GM23338 (cell line): ENCODE measurements around the gene ITGB2. TPM values are rescaled to one million over a fixed set of nuclear protein-coding genes. Genes with fewer than 3 reads are reported as not detected.

Experiments
- ATAC-seq: fragments of 200-7000 bp; cut with Tn5 transposase; 3 replicates; pipeline ENCODE4 v1.9.1; 2020
- DNase-seq: peaks from one replicate; pipeline ENCODE4 v3.0.0-alpha.2; 2015; ENCODE audit warnings: low spot score
- H2AFZ ChIP-seq: fragments of 200-600 bp; sonication (generic); 2 replicates; pipeline ENCODE4 v1.8.0; 2016; ENCODE audit warnings: antibody characterized with exemption, mild to moderate bottlenecking, moderate library complexity
- H3F3A ChIP-seq: fragments of 200-600 bp; sonication (generic); replicated peaks from 2 replicates; pipeline ENCODE4 v1.8.0; 2017; ENCODE audit warnings: antibody characterized with exemption, mixed run types, low read depth
- H3K27ac ChIP-seq: fragments of 200-600 bp; sonication (generic); 2 replicates; pipeline ENCODE4 v1.6.1; 2016; ENCODE audit warnings: low read depth
- H3K27me3 ChIP-seq: fragments of 200-600 bp; sonication (generic); 2 replicates; pipeline ENCODE4 v1.8.0; 2016; ENCODE audit warnings: mild to moderate bottlenecking, mixed run types, moderate library complexity; ENCODE audit not compliant: insufficient read depth
- H3K36me3 ChIP-seq: fragments of 200-600 bp; sonication (generic); 2 replicates; pipeline ENCODE4 v1.8.0; 2016; ENCODE audit warnings: mild to moderate bottlenecking; ENCODE audit not compliant: insufficient read depth
- H3K4me1 ChIP-seq: fragments of 200-600 bp; sonication (generic); 2 replicates; pipeline ENCODE4 v1.8.0; 2016; ENCODE audit warnings: mild to moderate bottlenecking, moderate library complexity; ENCODE audit not compliant: insufficient read depth
- H3K4me2 ChIP-seq: fragments of 200-600 bp; sonication (generic); 2 replicates; pipeline ENCODE4 v1.7.1; 2017; ENCODE audit warnings: mixed run types
- H3K4me3 ChIP-seq: fragments of 200-600 bp; sonication (generic); 2 replicates; pipeline ENCODE4 v1.6.1; 2016; ENCODE audit warnings: mixed run types
- H3K79me2 ChIP-seq: fragments of 200-600 bp; sonication (generic); replicated peaks from 2 replicates; pipeline ENCODE4 v1.8.0; 2017; ENCODE audit warnings: mild to moderate bottlenecking; ENCODE audit not compliant: insufficient read depth
- H3K9me2 ChIP-seq: fragments of 200-600 bp; sonication (generic); 2 replicates; pipeline ENCODE4 v1.8.0; 2017; ENCODE audit not compliant: insufficient read depth
- H4K20me1 ChIP-seq: fragments of 200-600 bp; sonication (generic); replicated peaks from 2 replicates; pipeline ENCODE4 v1.8.0; 2017; ENCODE audit warnings: mild to moderate bottlenecking; ENCODE audit not compliant: insufficient read depth
- H3K27ac Mint-ChIP-seq: 2 replicates; pipeline ENCODE4 v1.8.0; 2020; ENCODE audit warnings: inconsistent platforms, mild to moderate bottlenecking, moderate library complexity, mixed read lengths
- H3K27me3 Mint-ChIP-seq: 3 replicates; pipeline ENCODE4 v1.8.0; 2022; ENCODE audit warnings: low read depth, mild to moderate bottlenecking, moderate library complexity, mixed read lengths, inconsistent platforms; ENCODE audit not compliant: insufficient read depth, poor library complexity
- H3K36me3 Mint-ChIP-seq: 3 replicates; pipeline ENCODE4 v1.8.0; 2021; ENCODE audit warnings: low read depth, mild to moderate bottlenecking, inconsistent platforms, moderate library complexity, mixed read lengths
- H3K4me1 Mint-ChIP-seq: 3 replicates; pipeline ENCODE4 v1.8.0; 2020; ENCODE audit warnings: mild to moderate bottlenecking, inconsistent platforms, mixed read lengths
- H3K4me3 Mint-ChIP-seq: 3 replicates; pipeline ENCODE4 v1.8.0; 2021; ENCODE audit warnings: moderate library complexity, mild to moderate bottlenecking, inconsistent platforms, mixed read lengths
- H3K9me3 Mint-ChIP-seq: 3 replicates; pipeline ENCODE4 v1.8.0; 2020; ENCODE audit warnings: moderate library complexity, mild to moderate bottlenecking, inconsistent platforms, mixed read lengths
- CREB1 ChIP-seq: fragments of 250-450 bp; sonication (Bioruptor Pico); IDR thresholded peaks from 2 replicates; pipeline ENCODE4 v1.5.0; 2020; ENCODE audit warnings: low read depth, mild to moderate bottlenecking, moderate library complexity
- CTCF ChIP-seq, 2 experiments: fragments of 200-600 bp in 1 of 2; sonication (generic) in 1 of 2; conservative IDR thresholded peaks; 2 replicates each; pipeline versions ENCODE4 v1.5.1 to v1.6.1; 2016 to 2017; ENCODE audit warnings: antibody characterized with exemption in 2 of 2, low read depth in 2 of 2, mild to moderate bottlenecking in 2 of 2, moderate library complexity in 1 of 2
- ETS1 ChIP-seq: IDR thresholded peaks from 2 replicates; pipeline ENCODE4 v1.6.1; 2016; ENCODE audit warnings: antibody characterized with exemption
- EZH2 ChIP-seq: fragments of 200-600 bp; sonication (generic); IDR thresholded peaks from one replicate; pipeline ENCODE4 v1.8.0; 2017; ENCODE audit warnings: antibody characterized with exemption, mild to moderate bottlenecking, low read depth; ENCODE audit not compliant: unreplicated experiment
- EZH2phosphoT487 ChIP-seq: fragments of 200-600 bp; sonication (generic); IDR thresholded peaks from one replicate; pipeline ENCODE4 v1.8.1; 2018; ENCODE audit warnings: antibody characterized with exemption; ENCODE audit not compliant: unreplicated experiment
- JUNB ChIP-seq: IDR thresholded peaks from one replicate; pipeline ENCODE4 v1.6.1; 2016; ENCODE audit warnings: antibody characterized with exemption; ENCODE audit not compliant: unreplicated experiment
- NANOG ChIP-seq: IDR thresholded peaks from 2 replicates; pipeline ENCODE4 v1.6.1; 2016; ENCODE audit warnings: antibody characterized with exemption, borderline replicate concordance
- POLR2AphosphoS5 ChIP-seq: IDR thresholded peaks from 2 replicates; pipeline ENCODE4 v1.6.1; 2016; ENCODE audit warnings: antibody characterized with exemption, low read depth
- REST ChIP-seq: IDR thresholded peaks from one replicate; pipeline ENCODE4 v1.6.1; 2018; ENCODE audit warnings: antibody characterized with exemption; ENCODE audit not compliant: unreplicated experiment
- STAT1 ChIP-seq: IDR thresholded peaks from one replicate; pipeline ENCODE4 v1.6.1; 2016; ENCODE audit warnings: antibody characterized with exemption; ENCODE audit not compliant: unreplicated experiment
- ZNF114 ChIP-seq: fragments of 250-450 bp; sonication (Bioruptor Pico); IDR thresholded peaks from 2 replicates; pipeline ENCODE4 v1.5.0; 2020; ENCODE audit warnings: mild to moderate bottlenecking, moderate library complexity
- ZNF331 ChIP-seq: fragments of 250-450 bp; sonication (Bioruptor Pico); IDR thresholded peaks from 2 replicates; pipeline ENCODE4 v1.5.0; 2020; ENCODE audit warnings: low read depth, mild to moderate bottlenecking, moderate library complexity
- ZNF462 ChIP-seq: fragments of 250-450 bp; sonication (Bioruptor Pico); IDR thresholded peaks from 2 replicates; pipeline ENCODE4 v1.5.0; 2020; ENCODE audit warnings: mild to moderate bottlenecking, moderate library complexity
- polyA plus RNA-seq: library from polyadenylated mRNA; unstranded; fragments of >200 nt; fragmentation: Nextera tagmentation; extraction: Ambion mirVana; gene quantifications from 2 replicates; pipeline ENCODE4 v1.2.1, GENCODE V29; 2016
- total RNA-seq: library from RNA; depleted of rRNA; stranded (reverse); fragments of >200 nt; shearing (Covaris generic); gene quantifications from 2 replicates; pipeline ENCODE4 v1.2.3, GENCODE V29; 2014

ITGB2 gene
- total and polyA plus RNA-seq, 2 experiments from 2014 or later, result 0.44 to 0.63 TPM

- H3K27ac Mint-ChIP-seq, result no peak overlapping the region
- Histone ChIP-seq H3K27ac (no peak overlapping the region), H3K4me3 (0 out of 2 replicates have a peak overlapping the region, but pooled peaks have one; percentile 92)
Observed at GRCh38 chr21:44870748-44871495, 49.8 kb downstream of the ITGB2 start.

More at GRCh38 chr21:44870748-44871495, 49.8 kb downstream of the ITGB2 start:
- TF ChIP-seq ZNF114 (no peak), CREB1 (CRISPR knock-in tag) (no peak), JUNB (no peak), ZNF462 (no peak), ETS1 (no peak), CTCF (conservative IDR thresholded peaks at IDR 0.05; ENCODE audit: low read depth in 2 of 2) (no peak), REST (no peak), NANOG (no peak), STAT1 (no peak), EZH2phosphoT487 (no peak), EZH2 (no peak), ZNF331 (no peak), POLR2AphosphoS5 (no peak)
- peaks cover 8% of the 10 kb centered on the region for H3K36me3 Mint-ChIP-seq
- Histone ChIP-seq H3K9me2 (no peaks in the 10 kb centered on the region), H3K79me2 (peaks cover 66% of the 10 kb centered on the region), H3K4me2 (peak overlapping the region; percentile 99; the same call in 1 of the 2 replicates), H3F3A (peaks cover 4% of the 10 kb centered on the region; the same call in 1 of the 2 replicates), H3K27me3 (peaks cover 19% of the 10 kb centered on the region), H2AFZ (no peak overlapping the region), H4K20me1 (peaks cover 48% of the 10 kb centered on the region), H3K36me3 (no peaks in the 10 kb centered on the region), H3K4me1 (peaks cover 42% of the 10 kb centered on the region)
- DNase-seq (no peak), ATAC-seq (no peak)
- peaks cover 28% of the 10 kb centered on the region for H3K27me3 Mint-ChIP-seq
- H3K4me3 Mint-ChIP-seq, result peak overlapping the region; percentile 13; the same call in 1 of the 3 replicates
- H3K4me1 Mint-ChIP-seq, result peaks cover 53% of the 10 kb centered on the region
- H3K9me3 Mint-ChIP-seq, result no peaks in the 10 kb centered on the region
